Measurements from ENCODE around the gene TNRC6C.

GRCh38 chr17:77916703-77917481 lies 41.6 kb upstream of the TNRC6C start:
- no peak for TF ChIP-seq YY1 (IDR thresholded peaks at IDR 0.05)
- TF ChIP-seq SP1 (IDR thresholded peaks at IDR 0.05): no peak
- TF ChIP-seq CTCF (IDR thresholded peaks at IDR 0.05; ENCODE audit: low read depth, low read length, missing input control): no peak
- TF ChIP-seq REST (IDR thresholded peaks at IDR 0.05): no peak
